Coronary artery (tissue), 2 donors: ENCODE data around the gene FURIN.
A peak's percentile ranks its signal among the peaks of the same experiment; 100 is the strongest.
"Not testable (repeated sequence)": the region's sequence is repeated elsewhere in the genome, so short reads cannot be mapped to it uniquely, and the experiment has no call there.

Source experiments
- DNase-seq: peaks from one replicate; pipeline ENCODE4 v3.0.0-alpha.2; 2017; ENCODE audit warnings: low spot score
- H3K27ac ChIP-seq, 2 donors: fragments of 200-600 bp; sonication (generic); one replicate each; pipeline ENCODE4 v1.5.1; 2016 to 2019
- H3K4me3 ChIP-seq: fragments of 200-600 bp; sonication (generic); 2 replicates; pipeline ENCODE4 v1.5.1; 2016; ENCODE audit warnings: mild to moderate bottlenecking, moderate library complexity
- TF ChIP-seq, protein P1 (sequence below): fragments of 200-600 bp; sonication (generic); IDR thresholded peaks from one replicate; pipeline ENCODE4 v1.5.1; 2019; ENCODE audit warnings: antibody characterized with exemption

FURIN gene

DNA sequence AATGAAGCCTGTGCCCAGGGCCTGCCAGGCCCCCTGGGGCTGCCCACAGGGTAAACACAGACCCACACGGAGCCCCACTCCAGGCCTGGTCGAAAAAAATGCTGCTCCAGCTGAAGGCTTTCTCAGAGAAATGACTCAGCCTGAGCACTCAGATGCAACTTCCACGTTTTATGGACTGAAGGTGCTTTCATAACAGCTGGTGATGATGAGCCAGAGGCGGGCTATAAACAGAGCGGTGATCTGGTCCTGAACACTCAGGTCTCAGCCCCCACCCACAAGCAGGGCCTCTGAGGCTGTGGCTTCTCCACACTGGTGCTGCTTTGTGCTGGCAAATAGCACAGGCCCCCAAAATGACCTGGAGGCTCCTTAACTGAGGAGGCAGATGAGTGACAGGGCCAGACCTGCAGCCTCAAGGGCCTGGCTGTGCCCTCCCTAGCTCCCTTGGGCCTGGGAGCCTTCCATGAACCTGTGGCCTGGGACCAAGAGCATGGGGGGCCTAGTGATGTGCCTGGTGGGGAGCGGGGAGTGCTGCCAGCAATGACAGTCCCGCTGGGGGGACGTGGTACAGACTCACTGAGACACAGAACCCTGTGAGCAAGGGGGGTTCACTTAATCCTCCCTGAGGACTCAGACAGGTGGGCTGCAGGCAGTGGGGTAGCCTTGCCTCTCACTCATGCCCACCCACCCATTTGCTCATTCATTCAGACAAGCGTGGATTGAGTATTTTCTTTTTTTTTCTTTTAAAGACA is 23.0 kb upstream of the FURIN start:
- TF ChIP-seq, protein P1, sequence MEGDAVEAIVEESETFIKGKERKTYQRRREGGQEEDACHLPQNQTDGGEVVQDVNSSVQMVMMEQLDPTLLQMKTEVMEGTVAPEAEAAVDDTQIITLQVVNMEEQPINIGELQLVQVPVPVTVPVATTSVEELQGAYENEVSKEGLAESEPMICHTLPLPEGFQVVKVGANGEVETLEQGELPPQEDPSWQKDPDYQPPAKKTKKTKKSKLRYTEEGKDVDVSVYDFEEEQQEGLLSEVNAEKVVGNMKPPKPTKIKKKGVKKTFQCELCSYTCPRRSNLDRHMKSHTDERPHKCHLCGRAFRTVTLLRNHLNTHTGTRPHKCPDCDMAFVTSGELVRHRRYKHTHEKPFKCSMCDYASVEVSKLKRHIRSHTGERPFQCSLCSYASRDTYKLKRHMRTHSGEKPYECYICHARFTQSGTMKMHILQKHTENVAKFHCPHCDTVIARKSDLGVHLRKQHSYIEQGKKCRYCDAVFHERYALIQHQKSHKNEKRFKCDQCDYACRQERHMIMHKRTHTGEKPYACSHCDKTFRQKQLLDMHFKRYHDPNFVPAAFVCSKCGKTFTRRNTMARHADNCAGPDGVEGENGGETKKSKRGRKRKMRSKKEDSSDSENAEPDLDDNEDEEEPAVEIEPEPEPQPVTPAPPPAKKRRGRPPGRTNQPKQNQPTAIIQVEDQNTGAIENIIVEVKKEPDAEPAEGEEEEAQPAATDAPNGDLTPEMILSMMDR = no peak
- H3K27ac ChIP-seq = peak overlapping the region in 1 of 2 donors; percentile 13
- no peak overlapping the region for H3K4me3 ChIP-seq
- DNase-seq = no peak

DNA sequence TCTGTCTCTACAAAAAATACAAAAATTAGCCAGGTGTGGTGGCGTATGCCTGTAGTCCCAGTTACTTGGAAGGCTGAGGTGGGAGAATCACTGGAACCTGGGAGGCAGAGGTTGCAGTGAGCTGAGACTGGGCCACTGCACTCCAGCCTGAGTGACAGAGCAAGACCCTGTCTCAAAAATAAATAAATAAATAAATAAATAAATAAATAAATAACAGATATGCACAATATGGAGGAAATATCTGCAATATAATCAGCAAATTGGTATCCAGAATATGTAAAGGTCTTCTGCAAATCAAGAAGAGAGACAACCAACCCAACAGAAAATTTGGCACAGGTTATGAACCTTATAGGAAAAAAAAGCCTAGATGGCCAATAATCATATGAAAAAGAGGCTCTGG is 19.0 kb upstream of the FURIN start:
- H3K4me3 ChIP-seq, DNase-seq, H3K27ac ChIP-seq: not testable (repeated sequence)

- no peak for DNase-seq
- no peak overlapping the region for H3K4me3 ChIP-seq
- TF ChIP-seq, protein P1 = no peak
- H3K27ac ChIP-seq = no peak overlapping the region
Observed at GRCh38 chr15:90851114-90851513, 17.3 kb upstream of the FURIN start.

- no peak overlapping the region for H3K4me3 ChIP-seq
- DNase-seq = no peak
- TF ChIP-seq, protein P1 = no peak
- H3K27ac ChIP-seq = no peak overlapping the region
Observed at GRCh38 chr15:90851940-90852339, 16.4 kb upstream of the FURIN start.

DNA sequence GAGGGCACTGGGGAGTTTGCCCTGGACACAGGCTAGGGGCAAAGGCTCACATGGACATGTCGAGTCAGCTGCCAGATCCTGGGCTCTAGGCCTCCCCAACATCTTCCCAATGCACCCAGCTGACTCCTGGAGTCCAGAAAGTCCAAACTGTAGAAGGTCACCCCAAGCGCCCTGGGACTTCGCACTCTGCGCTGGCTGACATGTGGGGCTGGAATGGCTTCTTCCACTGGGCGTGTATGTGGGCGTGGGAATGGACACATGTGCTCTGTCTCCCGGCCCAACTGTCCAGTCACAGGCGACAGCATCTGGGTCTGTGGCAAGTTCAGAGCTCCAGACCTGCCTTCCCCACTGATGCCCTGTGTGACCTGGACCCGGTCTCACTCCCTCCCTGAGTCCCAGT is 13.2 kb upstream of the FURIN start:
- no peak for DNase-seq
- no peak overlapping the region for H3K4me3 ChIP-seq
- TF ChIP-seq, protein P1 = no peak
- H3K27ac ChIP-seq = no peak overlapping the region

DNA sequence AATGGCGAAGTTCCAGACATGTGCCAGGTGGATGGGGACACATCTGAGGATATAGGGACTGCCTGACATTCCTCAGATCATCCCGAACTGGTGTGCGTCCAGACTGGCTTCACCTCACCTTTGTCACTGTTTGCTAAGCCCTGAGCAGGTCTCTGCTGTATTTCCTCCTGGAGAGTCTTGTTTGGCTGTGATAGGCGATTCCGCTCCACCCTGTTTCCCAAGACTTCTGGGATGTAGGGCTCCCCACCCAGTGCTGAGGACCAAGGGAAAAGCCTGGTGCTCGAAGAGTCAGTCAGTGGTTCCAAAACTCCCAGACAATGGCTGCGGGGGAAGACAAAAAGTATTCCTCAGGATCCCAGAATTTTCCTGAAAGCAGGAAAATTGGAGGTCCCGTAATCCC is 11.1 kb upstream of the FURIN start:
- TF ChIP-seq, protein P1 = no peak
- DNase-seq = no peak
- Histone ChIP-seq H3K27ac (no peak overlapping the region), H3K4me3 (no peak overlapping the region)

DNA sequence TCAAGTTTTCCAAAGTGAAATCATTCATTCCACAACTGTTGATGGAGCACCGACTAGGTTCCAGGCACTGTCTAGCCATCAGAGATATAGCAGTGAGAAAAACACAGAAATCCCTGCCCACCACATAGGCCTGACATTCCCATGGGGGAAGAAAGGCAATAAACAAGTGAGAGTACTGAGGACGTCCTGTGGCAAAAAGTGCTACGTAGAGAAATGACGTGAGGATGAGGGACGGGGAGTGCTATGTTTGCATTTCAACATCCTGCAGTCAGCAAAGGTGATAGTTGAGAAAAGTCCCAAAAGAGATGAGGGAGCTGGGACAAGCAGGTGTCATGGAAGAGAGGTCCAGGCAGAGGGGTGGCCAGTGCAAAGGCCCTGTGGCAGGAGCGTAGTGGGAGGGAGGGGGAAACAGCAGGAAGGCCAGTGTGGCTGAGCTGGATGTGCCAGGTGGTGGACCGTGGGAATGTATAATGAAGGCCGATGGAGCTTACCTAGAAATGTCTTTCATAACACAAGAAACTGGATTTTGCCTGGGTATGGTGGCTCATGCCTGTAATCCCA is 10.4 kb upstream of the FURIN start:
- Histone ChIP-seq H3K4me3 (no peak overlapping the region), H3K27ac (no peak overlapping the region)
- TF ChIP-seq, protein P1 = no peak
- no peak for DNase-seq
